Adrenal gland (tissue), 12 donors: ENCODE data around the gene KRT26. TPM values are rescaled to one million over a fixed set of nuclear protein-coding genes. Genes with fewer than 3 reads are reported as not detected.

ENCODE experiments used
- DNase-seq, 7 donors: peaks; one replicate each; pipeline ENCODE4 v3.0.0-alpha.2; 2019 to 2020
- H3K27ac ChIP-seq, 5 donors: fragments of 200-600 bp; sonication (generic) in 4 of 5; 1 replicate in 3 of 5; 2 replicates in 2 of 5; pipeline versions ENCODE4 v1.5.1 to v1.8.0; 2016 to 2020; ENCODE audit warnings: mild to moderate bottlenecking in 1 of 5
- H3K27me3 ChIP-seq: fragments of 200-600 bp; 2 replicates; pipeline ENCODE4 v1.8.0; 2021
- H3K36me3 ChIP-seq, 2 donors: fragments of 200-600 bp; replicated peaks in 1 of 2; 1 replicate in 1 of 2; 2 replicates in 1 of 2; pipeline versions ENCODE4 v1.5.1 to v1.8.0; 2018 to 2022
- H3K4me1 ChIP-seq, 2 donors: fragments of 200-600 bp; replicated peaks in 1 of 2; 1 replicate in 1 of 2; 2 replicates in 1 of 2; pipeline versions ENCODE4 v1.5.1 to v1.8.0; 2018 to 2021
- H3K4me3 ChIP-seq, 4 donors: fragments of 200-600 bp; sonication (generic) in 3 of 4; one replicate each; pipeline ENCODE4 v1.5.1; 2016 to 2018
- H3K9me3 ChIP-seq, 3 donors: fragments of 200-600 bp; sonication (generic) in 1 of 3; replicated peaks in 1 of 3; 1 replicate in 2 of 3; 2 replicates in 1 of 3; pipeline versions ENCODE4 v1.5.1 to v1.8.0; 2016 to 2021
- CTCF ChIP-seq, 6 experiments: fragments of 450-650 bp in 4 of 6; fragments of 200-600 bp in 2 of 6; sonication (generic) in 1 of 6; IDR thresholded peaks; 1 replicate in 5 of 6; 2 replicates in 1 of 6; pipeline versions ENCODE4 v1.5.1 to v1.8.0; 2016 to 2021; ENCODE audit warnings: antibody characterized with exemption in 6 of 6, mild to moderate bottlenecking in 2 of 6, moderate library complexity in 1 of 6
- POLR2A ChIP-seq, 2 donors: fragments of 450-650 bp; IDR thresholded peaks; one replicate each; pipeline ENCODE4 v1.6.1; 2017; ENCODE audit warnings: antibody characterized with exemption in 2 of 2, mild to moderate bottlenecking in 2 of 2, moderate library complexity in 1 of 2
- WGBS, 4 donors: extraction: QIAGEN DNeasy Blood & Tissue Kit in 2 of 4; methylation state at CpG; one replicate each; pipeline versions ENCODE4 v1.1.5 to v1.1.7; 2013 to 2017; 5-methylcytosine and 5-hydroxymethylcytosine counted together
- intact Hi-C, 2 donors: fragments of 100-400 bp; cut with DNase I; formaldehyde crosslinking; loops; one replicate each; pipeline versions ENCODE4 v1.14.1 to v1.15.0; 2022 to 2023
- polyA plus RNA-seq, 3 donors: library from polyadenylated mRNA; stranded (reverse); fragments of 200-250 nt in 2 of 3; fragments of 350-450 nt in 1 of 3; fragmentation: Illumina TruSeq in 1 of 3; extraction: RNeasy Lipid Tissue Mini Kit (QIAGEN cat#74804) in 1 of 3; gene quantifications; one replicate each; pipeline ENCODE4 v1.2.3, GENCODE V29; 2013 to 2014
- total RNA-seq, 9 donors: library from RNA; depleted of rRNA in 4 of 9; stranded (reverse); fragments of >200 nt in 4 of 9; fragments of 120-200 nt in 1 of 9; fragmentation: NEBNext Ultra II Directional in 1 of 9; extraction: Animal tissue kit (Norgen Biotek cat#: 25700) in 1 of 9; gene quantifications; one replicate each; pipeline versions ENCODE4 v1.1.0 to v1.2.4, GENCODE V29; 2013 to 2023
- donor health status: healthy with polysubstance abuse.
- donor health status: Bipolar disorder and iron deficiency.
- donor health status: DM: yes; HTN: yes; CAD: no.
- donor health status: DM: no; HTN: no; CAD: no.
- donor health status: DM: no; HTN: no; CAD: no.
- donor health status: DM: yes; HTN: yes; CAD: no.

KRT26 gene
- total and polyA plus RNA-seq, 12 donors = not detected

- 86 to 100% (median 93%) methylated on average over 4 of the region's 4 CpGs for WGBS, 4 donors
- Histone ChIP-seq H3K36me3 (no peaks in the 10 kb centered on the region), H3K4me3 (no peak within 1 kb of the TSS), H3K27me3 (peaks cover 20% of the 10 kb centered on the region), H3K4me1 (no peaks in the 10 kb centered on the region), H3K27ac (no peak within 1 kb of the TSS), H3K9me3 (no peaks in the 10 kb centered on the region)
- no peak for TF ChIP-seq CTCF (IDR thresholded peaks at IDR 0.05)
- TF ChIP-seq POLR2A (IDR thresholded peaks at IDR 0.05) = no peak
- DNase-seq = no peak
- intact Hi-C loops = no loop called here
Measured at GRCh38 chr17:40782450-40782849, 10.4 kb upstream of the KRT26 start, which contains the start of gene KRT27. Gene KRT27, minus strand, starts transcription at chr17:40782550. Its CDS starts 57 bp downstream, at chr17:40782493.

GRCh38 chr17:40779181-40779909 lies 7.3 kb upstream of the KRT26 start:
- intact Hi-C loops = no loop called here

GRCh38 chr17:40778461-40778860 lies 6.5 kb upstream of the KRT26 start:
- peaks cover 26% of the 10 kb centered on the region for H3K27me3 ChIP-seq
- WGBS, 4 donors = 60 to 73% (median 67%) methylated on average over 5 of the region's 5 CpGs
- H3K4me3 ChIP-seq = no peak overlapping the region
- no peak overlapping the region for H3K27ac ChIP-seq
- intact Hi-C loops = no loop called here
- no peaks in the 10 kb centered on the region for H3K36me3 ChIP-seq
- TF ChIP-seq CTCF (IDR thresholded peaks at IDR 0.05) (no peak), POLR2A (IDR thresholded peaks at IDR 0.05) (no peak)
- no peaks in the 10 kb centered on the region for H3K4me1 ChIP-seq
- no peak for DNase-seq
- H3K9me3 ChIP-seq = no peaks in the 10 kb centered on the region

More at GRCh38 chr17:40779181-40779909, 7.3 kb upstream of the KRT26 start:
- H3K4me3 ChIP-seq = peak overlapping the region in 1 of 4 donors; percentile 10
- H3K36me3 ChIP-seq = no peaks in the 10 kb centered on the region
- no peak for TF ChIP-seq CTCF (IDR thresholded peaks at IDR 0.05)
- no peak for TF ChIP-seq POLR2A (IDR thresholded peaks at IDR 0.05)
- peaks cover 26% of the 10 kb centered on the region for H3K27me3 ChIP-seq
- H3K4me1 ChIP-seq = no peaks in the 10 kb centered on the region
- no peak overlapping the region for H3K27ac ChIP-seq
- DNase-seq = no peak
- WGBS, 4 donors = 21 to 39% (median 29%) methylated on average over 32 to 37 of the region's 37 CpGs
- no peaks in the 10 kb centered on the region for H3K9me3 ChIP-seq

- DNase-seq = no peak
- intact Hi-C loops = no loop called here
- Histone ChIP-seq H3K27me3 (peaks cover 26% of the 10 kb centered on the region), H3K4me3 (no peak overlapping the region), H3K4me1 (no peaks in the 10 kb centered on the region), H3K36me3 (no peaks in the 10 kb centered on the region), H3K27ac (no peak overlapping the region), H3K9me3 (no peaks in the 10 kb centered on the region)
- TF ChIP-seq CTCF (IDR thresholded peaks at IDR 0.05) (no peak), POLR2A (IDR thresholded peaks at IDR 0.05) (no peak)
- 76 to 88% (median 80%) methylated on average over 3 of the region's 3 CpGs for WGBS, 4 donors
Measured at GRCh38 chr17:40777971-40778370, 6.0 kb upstream of the KRT26 start.
